GM18502 (cell line): ENCODE results near the gene SLC23A2.
"Not testable (repeated sequence)": the region's sequence is repeated elsewhere in the genome, so short reads cannot be mapped to it uniquely, and the experiment has no call there.

Source experiments
- ATAC-seq: cut with Tn5 transposase; IDR thresholded peaks from one replicate; pipeline ENCODE4 v1.9.1; 2021; ENCODE audit warnings: mild to moderate bottlenecking; ENCODE audit not compliant: unreplicated experiment, poor library complexity

Gene SLC23A2

DNA sequence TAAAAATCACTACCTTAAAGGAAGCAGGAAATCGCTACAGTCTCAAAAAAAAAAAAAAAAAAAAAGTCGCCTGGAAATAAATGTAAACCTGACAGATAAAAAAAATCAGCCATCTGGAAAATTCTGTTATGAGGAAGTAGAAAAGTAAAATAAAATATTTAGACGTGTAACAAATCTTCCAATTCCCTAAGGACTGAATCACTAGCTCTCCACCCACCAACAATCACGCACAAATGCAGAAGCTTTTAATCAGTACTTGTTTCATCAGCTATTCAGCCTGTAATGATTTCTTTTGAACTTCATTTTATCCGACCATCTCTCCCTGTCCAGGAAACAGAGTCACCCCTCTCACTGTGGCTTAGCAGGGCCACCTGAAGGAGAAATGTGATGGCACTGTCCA lies 59.0 kb downstream of the SLC23A2 start:
- ATAC-seq = no peak

DNA sequence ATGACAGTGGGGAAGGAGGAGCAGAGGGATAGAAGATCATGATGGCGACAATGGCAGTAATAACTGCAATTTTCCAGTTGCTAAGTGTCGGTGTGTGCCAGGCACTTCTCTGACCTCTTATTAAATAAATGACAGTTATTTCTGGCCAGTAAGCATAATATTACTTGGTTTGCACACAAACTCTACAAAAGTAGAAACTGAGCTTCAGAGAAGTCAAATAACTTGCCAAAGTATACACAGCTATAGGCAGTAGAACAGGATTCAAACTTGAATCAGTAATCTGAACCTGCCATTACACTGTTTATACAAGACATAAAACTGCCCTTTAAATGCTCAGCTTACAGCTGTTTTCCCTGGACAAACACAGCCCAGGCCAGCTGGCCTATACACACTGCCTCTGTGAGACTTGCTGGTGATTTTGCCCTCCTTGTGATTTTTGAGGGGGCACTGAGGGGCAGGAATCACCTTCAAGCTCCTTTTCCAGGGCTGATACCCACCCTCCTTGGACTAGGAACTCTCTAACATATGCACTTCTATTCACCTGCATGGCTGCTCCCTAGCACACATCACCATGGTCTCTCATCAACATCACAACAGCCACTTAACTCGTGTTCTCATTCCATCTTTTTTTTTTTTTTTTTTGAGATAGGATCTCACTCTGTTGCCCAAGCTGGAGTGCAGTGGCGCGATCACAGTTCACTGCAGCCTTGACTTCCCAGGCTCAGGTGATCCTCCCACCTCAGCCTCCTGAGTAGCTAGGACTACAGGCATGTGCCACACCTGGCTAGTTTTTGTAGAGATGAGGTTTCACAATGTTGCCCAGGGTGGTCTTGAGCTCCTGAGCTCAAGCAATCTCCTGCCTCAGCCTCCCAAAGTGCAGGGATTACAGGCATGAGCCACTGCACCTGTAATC lies 63.6 kb downstream of the SLC23A2 start:
- ATAC-seq = no peak

DNA sequence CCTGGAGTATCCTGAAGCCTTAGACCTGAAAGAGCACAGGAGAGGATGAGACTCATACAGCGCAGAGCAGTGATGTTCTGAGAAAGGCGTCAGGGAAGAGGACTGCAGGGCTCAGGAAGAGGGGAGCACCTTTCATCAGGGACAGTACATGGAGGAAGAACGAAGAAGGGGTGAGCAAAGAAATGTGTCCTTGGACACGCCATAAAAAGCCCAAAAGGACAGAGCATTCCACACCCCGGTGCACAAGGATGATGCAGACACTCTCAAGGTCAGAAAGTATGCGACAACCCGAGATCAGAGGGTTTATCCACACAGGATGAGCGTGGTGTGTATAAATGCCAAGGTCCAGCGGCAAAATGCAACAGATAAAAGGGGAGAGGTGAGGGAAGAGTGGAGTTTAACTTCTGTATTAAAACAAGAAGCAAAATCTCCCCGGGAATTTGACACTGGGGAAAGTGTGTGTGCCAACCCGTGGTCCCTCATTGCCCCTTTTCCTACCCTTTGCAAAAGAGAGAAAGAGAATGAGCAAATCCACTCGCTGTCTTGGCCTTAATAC lies 64.4 kb downstream of the SLC23A2 start:
- ATAC-seq = no peak

DNA sequence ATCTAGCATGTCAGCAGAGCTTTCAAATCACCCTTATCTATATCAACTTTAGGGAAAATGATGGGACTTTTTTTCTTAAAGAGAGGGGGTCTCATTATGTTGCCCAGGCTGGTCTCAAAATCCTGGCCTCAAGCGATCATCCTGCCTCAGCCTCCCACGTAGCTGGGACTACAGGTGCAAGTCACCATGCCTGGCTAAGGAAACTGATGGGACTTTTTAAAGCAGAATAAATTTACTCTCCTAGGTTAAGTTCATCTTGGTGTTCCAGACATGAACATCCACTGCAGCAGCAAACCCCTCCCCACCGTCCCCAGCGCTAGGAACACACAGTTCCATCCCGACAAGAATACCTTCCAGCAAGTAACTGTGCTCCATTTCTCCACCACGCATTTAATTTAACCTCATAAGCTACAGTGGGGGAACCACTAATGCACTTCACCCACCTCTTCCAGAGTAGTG lies 64.9 kb downstream of the SLC23A2 start:
- ATAC-seq = no peak

DNA sequence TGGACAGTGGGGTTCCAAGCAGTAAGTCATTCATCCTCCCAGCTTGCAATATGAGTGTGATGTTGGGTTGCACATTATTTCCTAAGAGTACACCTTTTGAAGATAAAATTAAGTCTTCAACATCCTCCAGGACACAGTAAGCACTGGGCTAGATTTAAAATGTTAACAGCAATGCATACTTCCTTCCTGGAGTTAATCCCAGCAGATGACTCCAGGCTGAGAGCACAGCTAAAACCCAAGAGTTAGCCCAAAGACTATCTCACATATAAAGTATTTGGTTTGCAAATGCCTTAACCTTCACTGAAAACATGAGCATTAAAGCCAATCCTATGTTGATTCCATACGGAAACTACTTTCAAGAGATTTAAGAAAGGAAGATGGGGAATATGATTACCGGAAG lies 69.2 kb downstream of the SLC23A2 start:
- no peak for ATAC-seq

DNA sequence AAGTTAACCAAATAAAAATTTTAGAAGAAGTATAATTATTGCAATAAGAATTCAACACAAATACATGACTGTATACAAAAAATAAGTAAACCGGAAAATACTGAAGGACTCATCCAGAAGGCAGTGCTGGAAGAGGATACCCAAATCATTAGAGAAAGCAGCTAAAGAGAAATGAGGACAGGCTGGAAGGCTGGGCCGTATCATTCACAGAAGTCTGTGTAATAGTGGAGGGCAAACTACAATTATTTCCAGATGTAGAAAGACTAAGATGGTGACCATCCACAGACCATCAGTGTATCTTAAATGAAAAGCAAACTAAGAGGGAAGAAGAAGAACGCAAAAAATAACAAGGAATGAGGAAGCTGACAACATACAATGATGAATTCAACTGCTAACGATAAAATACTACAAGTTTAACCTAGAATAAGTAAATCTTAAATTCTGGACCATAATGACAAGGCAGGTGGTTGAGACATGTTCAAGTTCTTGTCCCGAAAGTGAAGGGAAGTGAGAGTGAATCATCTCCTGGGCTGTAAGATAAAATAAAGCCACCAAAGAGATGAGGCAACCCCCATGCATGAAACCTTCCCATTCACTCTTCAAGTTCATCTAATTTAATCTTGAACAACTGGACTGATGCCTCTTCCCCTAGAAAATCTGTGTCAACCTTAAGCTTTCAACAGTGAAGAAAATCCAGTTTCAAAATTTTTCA lies 71.5 kb downstream of the SLC23A2 start:
- no peak for ATAC-seq

DNA sequence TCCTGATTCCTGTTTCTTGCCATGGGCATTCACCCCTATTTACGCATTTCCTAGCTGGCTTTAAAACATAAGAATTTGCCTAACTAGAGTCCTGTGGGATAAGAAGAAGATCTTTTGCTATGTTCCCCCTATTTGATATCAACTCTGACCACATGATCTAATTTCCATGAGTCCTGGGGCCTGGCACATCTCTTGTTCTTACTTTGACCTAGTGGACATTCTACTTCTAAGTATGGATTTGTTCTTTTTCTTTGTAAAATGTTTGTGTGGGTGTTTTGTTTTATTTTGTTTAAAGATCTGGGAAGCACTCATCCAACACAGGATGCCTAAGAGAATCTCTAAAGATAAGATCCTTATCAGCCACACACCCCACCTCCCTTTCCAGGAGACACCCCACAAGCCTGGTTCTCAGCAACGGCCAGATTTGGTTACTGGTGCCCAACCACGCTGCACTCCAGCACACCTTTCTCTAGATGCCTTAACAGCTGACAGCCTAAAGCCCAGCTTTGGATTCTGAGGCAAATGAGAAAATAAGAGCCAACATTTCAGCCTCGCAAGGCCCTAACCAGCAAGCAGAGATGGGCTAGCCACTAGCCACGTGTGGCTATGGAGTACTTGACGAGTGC lies 74.7 kb downstream of the SLC23A2 start:
- no peak for ATAC-seq

DNA sequence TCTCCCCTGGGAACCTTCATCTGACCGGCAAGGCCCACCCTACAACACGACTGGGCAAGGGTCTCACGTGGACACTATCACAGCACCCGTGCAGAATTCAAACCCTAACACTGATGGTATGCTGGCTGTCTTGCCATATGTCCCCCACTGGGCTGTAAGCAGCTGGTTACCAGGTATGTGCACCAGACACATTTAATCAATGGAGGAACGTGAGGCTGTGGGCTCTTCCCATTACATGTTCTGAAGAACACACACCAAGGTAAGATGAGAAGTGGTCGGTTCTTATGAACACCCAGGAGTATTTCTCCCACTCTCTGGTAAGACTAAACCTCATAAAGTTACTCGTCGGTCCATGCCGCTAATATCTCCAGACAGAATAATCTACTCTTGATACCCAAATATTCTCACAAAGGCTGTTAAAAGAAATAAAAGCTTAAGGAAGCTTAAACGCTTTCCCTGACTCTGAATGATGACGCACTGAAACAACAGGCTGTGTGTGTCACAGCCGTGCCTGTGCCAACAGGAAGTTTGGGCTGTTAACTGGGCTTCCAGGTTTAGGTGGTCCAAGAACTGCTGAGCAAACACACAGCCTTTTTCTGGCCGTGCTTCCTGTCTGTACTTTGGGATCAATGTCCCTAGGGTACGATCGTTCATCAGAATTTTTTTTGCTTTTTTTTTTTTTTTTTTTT lies 75.3 kb downstream of the SLC23A2 start:
- ATAC-seq = no peak

DNA sequence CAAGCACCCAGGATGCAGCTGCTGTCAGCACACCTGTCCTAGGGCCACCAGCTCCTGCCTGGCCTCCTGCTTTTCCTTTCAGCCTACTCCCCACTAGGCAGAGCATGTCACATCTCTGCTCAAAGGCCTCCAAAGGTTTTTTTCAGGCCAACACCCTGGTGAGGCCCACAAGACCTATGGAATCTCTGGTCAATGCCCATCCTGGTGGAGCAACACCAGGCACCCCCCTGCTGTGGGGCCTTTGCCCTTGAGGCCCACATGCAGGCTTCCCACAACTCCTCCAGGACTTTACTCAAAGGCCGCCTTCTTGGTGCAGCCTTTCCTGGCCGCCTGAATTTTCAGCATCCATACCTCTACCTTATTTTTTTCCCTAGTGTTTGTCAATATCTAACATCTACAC lies 76.9 kb downstream of the SLC23A2 start:
- no peak for ATAC-seq

DNA sequence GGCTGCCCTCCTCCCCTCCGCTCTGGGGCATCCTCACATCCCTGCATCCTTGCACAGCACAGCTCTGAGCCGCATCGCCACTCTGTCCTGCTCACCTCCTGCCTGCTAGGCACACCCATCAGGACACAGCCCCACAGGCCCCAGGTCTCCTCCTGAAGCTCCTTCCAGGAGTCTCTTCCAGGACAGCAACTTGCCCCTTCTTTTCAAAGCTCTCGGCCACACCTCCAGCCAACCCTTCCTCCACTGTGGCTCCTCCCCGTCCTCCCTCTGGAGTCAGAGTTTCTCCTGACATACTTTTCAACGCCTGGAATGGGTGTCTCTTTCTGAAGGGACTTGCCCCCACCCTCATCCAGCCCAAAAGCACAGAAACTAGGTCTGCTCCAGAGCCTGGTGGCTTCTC lies 77.3 kb downstream of the SLC23A2 start:
- ATAC-seq = no peak

DNA sequence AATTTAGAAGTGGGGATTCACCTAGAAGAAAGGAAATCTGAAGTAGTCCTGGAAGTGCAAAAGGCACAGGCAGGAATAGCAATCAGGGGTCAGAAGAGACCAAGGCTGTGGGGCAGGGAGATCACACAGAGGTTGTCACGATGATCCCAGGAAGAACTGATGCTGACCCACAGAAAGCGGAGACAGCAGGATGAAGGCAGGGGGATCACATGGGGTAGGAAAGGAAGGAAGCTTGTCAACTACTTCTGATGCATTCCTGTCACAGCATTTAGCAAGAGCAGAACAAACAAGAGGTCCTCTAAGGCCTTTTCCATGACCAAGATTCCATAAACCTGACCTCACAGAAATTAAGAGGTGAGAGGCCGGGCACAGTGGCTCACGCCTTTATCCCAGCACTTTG lies 79.1 kb downstream of the SLC23A2 start:
- no peak for ATAC-seq

DNA sequence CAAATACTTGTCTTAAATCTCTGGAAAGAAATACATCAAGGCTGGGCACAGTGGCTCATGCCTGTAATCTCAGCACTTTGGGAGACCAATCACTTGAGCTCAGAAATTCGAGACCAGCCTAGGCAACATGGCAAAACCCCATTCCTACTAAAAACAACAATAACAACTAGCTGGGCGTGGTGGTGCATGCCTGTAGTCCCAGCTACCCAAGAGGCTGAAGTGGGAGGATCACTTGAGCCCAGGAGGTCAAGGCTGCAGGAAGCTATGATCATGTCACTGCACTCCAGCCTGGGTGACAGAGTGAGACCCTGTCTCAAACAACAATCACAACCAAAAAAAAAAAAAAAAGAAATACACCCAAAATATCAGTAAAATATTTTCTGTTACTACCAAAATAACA lies 80.0 kb downstream of the SLC23A2 start:
- not testable (repeated sequence) for ATAC-seq

DNA sequence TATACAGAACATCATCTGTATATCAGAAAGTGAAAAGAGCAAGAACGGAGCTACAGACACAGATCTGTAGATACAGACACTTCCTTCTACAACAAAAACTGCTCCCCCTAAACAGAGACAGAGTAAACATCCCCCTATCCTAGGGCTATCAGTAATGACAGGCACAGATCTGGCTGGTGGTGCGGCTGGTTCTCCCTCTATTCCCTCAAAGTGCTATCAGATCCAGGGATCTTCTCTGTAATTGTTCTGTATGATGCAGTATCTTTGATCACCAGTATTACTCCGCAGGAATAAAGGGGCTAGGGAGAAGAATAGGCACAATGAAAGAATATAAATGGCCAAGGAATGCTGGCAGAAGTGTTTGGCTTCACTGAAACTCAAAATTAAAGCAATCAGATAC lies 80.7 kb downstream of the SLC23A2 start:
- ATAC-seq = no peak

DNA sequence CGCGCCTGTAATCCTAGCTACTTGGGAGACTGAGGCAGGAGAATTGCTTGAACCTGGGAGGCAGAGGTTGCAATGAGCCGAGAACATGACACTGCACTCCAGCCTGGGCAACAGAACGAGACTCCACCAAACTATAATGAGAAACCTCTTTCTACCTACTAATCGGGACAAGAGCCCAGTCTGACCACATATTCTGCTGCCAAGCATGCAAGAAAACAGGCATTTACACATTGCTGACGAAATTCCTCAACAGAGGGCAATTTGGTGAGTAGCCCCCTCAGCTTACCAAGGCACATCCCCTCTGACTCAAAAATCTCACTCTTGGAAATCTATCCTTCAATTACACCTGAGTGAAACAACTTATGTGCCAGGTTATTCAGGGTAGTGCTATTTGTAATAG lies 81.2 kb downstream of the SLC23A2 start:
- no peak for ATAC-seq

DNA sequence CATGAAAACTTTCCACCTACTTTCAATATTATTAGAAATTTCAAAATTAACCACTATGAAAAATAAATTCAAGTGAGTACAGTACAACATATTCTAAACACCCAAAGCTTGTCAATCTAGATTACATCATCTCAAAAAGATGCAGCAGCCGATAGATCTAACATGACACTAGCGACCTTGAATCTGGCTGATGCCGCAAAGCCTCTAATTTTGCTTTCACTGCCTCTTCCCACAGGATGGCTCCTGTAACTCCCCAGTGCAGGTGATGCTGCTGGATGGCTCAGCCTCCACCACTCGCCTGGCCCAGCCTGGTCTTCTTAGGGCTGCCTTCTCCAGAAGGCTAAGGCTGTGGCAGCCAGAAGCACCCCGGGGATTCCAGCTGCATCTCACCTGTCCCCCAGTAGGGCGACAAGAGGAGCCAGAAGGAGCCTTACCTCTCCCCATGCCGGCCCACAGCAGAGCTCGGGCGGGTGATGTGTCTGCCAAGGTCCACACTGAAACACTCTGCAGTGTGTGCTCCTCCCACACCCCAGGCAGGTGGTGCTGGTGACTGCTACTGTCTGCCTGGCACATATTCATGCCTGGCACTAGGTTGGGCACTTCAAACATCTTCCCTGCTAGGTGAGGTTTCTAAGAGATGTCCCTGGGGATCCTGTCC lies 82.1 kb downstream of the SLC23A2 start:
- no peak for ATAC-seq

DNA sequence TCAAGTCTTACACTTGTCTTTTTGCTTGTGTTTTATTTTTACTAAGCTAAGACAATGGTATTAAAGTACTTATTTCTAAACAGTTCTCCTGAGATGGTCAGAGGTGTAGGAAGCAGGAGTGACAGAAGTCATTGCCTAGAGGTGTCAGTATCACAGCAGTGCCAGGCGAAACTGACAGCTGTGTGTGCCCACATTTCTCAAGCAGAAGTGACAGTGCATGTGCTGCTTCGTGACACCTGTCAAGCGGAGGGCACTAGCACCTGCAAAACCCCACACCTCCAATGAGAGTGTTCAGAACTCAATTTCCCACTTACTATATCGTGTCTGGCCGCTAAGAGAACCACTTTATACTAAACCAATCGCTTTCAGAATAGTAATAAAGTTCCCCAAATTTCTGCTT lies 82.8 kb downstream of the SLC23A2 start:
- ATAC-seq = no peak

DNA sequence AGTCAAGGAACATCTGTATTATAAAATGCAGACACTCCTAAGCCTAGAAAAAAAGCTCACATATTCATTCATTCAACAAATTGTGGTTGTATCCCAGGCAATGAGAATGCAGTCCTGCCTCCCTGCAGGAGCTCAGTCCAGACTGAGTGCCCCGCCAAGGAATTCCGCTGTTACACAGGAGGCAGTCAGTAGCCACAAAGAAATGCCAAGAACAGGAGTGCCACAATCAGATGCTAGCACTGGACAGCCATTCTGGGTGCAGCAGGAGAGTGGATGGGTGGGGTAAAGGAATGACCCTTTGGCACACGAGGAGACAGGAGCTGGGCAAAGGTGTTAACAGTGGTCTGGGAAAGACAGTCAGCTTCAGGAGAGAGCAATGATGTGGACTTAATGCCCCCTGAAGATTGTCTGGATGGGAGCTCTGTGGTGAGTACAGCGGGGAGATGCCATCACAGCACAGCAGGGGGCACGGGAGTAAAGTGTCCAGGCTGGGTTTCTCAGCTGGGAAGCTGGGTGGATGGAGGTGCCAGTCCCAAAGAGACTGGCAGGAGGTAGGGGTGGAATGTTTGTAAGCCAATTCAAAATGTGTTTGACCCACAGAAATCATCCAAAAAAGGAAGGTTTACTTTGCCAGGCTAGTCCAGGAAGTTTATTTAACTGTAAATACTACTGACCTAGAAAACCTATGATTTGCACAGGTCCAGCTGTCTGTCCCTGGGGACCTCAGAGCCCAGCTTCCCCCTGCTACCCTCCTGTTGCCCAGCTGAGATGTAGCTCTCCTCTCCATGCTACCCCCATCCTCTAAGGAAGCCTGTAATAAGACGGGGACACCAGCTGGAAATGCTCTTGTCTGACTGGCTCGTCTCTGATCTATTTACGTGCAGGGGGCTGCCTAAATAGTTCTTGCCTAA lies 84.1 kb downstream of the SLC23A2 start:
- no peak for ATAC-seq

DNA sequence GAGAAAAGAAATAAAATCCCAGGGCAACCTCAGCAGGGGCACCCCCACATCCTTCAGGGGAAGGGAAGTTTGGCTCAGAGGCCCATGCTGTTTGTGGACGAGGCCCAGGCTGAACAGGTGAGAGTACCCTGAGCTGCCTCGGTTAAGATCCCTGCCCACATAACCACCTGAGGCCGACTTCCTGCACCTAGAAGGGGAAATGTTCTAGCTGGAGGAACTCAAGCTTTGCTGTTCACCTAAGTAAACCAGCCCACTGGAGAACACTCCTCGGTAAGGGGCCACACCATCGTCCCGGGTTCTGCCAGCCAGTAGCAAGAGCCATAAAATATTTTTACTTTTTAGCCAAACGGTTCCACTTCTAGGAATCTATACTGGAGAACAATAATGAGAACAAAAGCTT lies 88.2 kb downstream of the SLC23A2 start:
- no peak for ATAC-seq
